ENCODE measurements around the gene SLC4A9. TPM values are rescaled to one million over a fixed set of nuclear protein-coding genes. Genes with fewer than 3 reads are reported as not detected.

SLC4A9 gene
- polyA plus RNA-seq, 2 of the 4 experiments (the other 2 are of a cell fraction): not detected

DNA sequence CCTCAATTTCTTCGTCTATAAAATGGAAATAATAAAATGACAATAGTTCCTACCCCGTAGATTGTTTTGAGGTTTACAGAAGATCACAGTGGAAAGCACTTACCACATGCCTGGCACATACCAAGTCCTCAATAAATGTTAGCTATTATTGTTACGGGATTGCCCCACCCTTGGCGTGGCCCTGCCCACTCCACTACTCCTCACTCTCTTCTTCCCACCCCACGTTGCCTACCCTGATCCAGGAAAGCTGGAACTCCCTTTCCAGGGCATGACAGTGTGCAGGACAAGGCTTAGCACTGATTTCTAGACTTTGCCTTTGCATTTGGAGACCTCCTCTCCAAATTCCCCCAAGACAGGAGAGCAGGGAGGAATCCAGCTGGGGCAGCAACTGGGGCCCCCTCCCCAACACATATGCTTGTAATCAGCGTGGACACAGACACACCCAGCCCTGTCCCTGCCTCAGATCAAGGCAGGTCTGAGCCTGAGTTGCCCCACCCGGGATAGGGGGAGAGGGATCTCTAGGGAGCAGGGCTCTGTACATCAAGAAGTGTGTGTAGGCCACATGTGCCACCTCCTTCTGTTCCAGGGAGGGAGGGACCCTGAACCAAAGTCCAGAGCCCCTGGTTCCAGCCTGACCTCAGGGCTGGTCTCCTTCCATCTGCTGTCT lies 6.7 kb downstream of the SLC4A9 start:
- ATAC-seq (no peak), DNase-seq (ENCODE audit: low read depth in 1 of 2, low spot score in 1 of 2) (no peak), FAIRE-seq (no peak)
- no peak overlapping the region for H3K4me3 ChIP-seq
- WGBS (ENCODE audit: missing lambda C conversion rate): 42% methylated on average over 7 of the region's 7 CpGs
- CTCF ChIA-PET: interaction anchor here (0.7 to 36.9 kb wide), 12 partner anchors 8 to 367 kb away, joined by 3 to 1613 read pairs (median 4); partner anchors contain the start of gene HBEGF
- no peak overlapping the region for H3K4me2 ChIP-seq
- H3K27ac ChIP-seq: no peak overlapping the region
- no peaks in the 10 kb centered on the region for H3K9me3 ChIP-seq
- TF ChIP-seq, protein P1, sequence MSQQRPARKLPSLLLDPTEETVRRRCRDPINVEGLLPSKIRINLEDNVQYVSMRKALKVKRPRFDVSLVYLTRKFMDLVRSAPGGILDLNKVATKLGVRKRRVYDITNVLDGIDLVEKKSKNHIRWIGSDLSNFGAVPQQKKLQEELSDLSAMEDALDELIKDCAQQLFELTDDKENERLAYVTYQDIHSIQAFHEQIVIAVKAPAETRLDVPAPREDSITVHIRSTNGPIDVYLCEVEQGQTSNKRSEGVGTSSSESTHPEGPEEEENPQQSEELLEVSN (IDR thresholded peaks at IDR 0.05; ENCODE audit: borderline replicate concordance, low read depth): no peak
- TF ChIP-seq EHF (CRISPR knock-in tag; IDR thresholded peaks at IDR 0.05) (no peak), HES2 (IDR thresholded peaks at IDR 0.05) (no peak), BHLHE40 (IDR thresholded peaks at IDR 0.05; ENCODE audit: low read depth, low read length) (no peak), RARB (CRISPR knock-in tag; IDR thresholded peaks at IDR 0.05) (no peak), NR3C1 (IDR thresholded peaks at IDR 0.05) (no peak), CBX2 (IDR thresholded peaks at IDR 0.05; ENCODE audit: borderline replicate concordance, low read depth) (no peak), SREBF2 (IDR thresholded peaks at IDR 0.05) (no peak), USF2 (IDR thresholded peaks at IDR 0.05) (no peak), HOXB13 (CRISPR knock-in tag; IDR thresholded peaks at IDR 0.05; ENCODE audit: low read depth) (no peak), EP300 (IDR thresholded peaks at IDR 0.05) (no peak)
- TF ChIP-seq, protein P2, sequence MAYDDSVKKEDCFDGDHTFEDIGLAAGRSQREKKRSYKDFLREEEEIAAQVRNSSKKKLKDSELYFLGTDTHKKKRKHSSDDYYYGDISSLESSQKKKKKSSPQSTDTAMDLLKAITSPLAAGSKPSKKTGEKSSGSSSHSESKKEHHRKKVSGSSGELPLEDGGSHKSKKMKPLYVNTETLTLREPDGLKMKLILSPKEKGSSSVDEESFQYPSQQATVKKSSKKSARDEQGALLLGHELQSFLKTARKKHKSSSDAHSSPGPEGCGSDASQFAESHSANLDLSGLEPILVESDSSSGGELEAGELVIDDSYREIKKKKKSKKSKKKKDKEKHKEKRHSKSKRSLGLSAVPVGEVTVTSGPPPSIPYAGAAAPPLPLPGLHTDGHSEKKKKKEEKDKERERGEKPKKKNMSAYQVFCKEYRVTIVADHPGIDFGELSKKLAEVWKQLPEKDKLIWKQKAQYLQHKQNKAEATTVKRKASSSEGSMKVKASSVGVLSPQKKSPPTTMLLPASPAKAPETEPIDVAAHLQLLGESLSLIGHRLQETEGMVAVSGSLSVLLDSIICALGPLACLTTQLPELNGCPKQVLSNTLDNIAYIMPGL (CRISPR knock-in tag; IDR thresholded peaks at IDR 0.05; ENCODE audit: borderline replicate concordance): no peak
- H3K4me1 ChIP-seq: no peaks in the 10 kb centered on the region
- POLR2A ChIA-PET: no interaction called here

- DNase-seq (ENCODE audit: low read depth in 1 of 2, low spot score in 1 of 2) (no peak), ATAC-seq (peak in 1 of 2 experiments; percentile 50; a peak in 3 of 6 replicates), FAIRE-seq (no peak)
- no peak for TF ChIP-seq CEBPB (IDR thresholded peaks at IDR 0.05)
- no peak for TF ChIP-seq MAZ (IDR thresholded peaks at IDR 0.05; ENCODE audit: borderline replicate concordance, low read depth, low read length)
- no peak for TF ChIP-seq ZC3H11A (IDR thresholded peaks at IDR 0.05)
- TF ChIP-seq RAD21 (conservative IDR thresholded peaks at IDR 0.05 in 1 of 2, IDR thresholded peaks at IDR 0.05 in 1 of 2): no peak
- no peak for TF ChIP-seq NPAS2 (CRISPR knock-in tag; IDR thresholded peaks at IDR 0.05; ENCODE audit: borderline replicate concordance)
- no peak for TF ChIP-seq RFX5 (IDR thresholded peaks at IDR 0.05)
- TF ChIP-seq, protein P2 (CRISPR knock-in tag; IDR thresholded peaks at IDR 0.05; ENCODE audit: borderline replicate concordance): no peak
- TF ChIP-seq NFE2L2 (conservative IDR thresholded peaks at IDR 0.05; ENCODE audit: low read length): no peak
- TF ChIP-seq, protein P1 (IDR thresholded peaks at IDR 0.05; ENCODE audit: borderline replicate concordance, low read depth): no peak
- TF ChIP-seq JUNB (IDR thresholded peaks at IDR 0.05): no peak
- no peak for TF ChIP-seq ESRRA (IDR thresholded peaks at IDR 0.05; ENCODE audit: borderline replicate concordance, low read length)
- no peak for TF ChIP-seq ZNF302 (CRISPR knock-in tag; IDR thresholded peaks at IDR 0.05)
- no peak for TF ChIP-seq HOXB5 (CRISPR knock-in tag; IDR thresholded peaks at IDR 0.05)
- no peak for TF ChIP-seq RNF2 (IDR thresholded peaks at IDR 0.05; ENCODE audit: borderline replicate concordance, low read depth)
- no peak for TF ChIP-seq MYC (IDR thresholded peaks at IDR 0.05; ENCODE audit: borderline replicate concordance, low read length)
- TF ChIP-seq FOSB (CRISPR knock-in tag; IDR thresholded peaks at IDR 0.05): no peak
- ChIA-PET POLR2A (no interaction called here), CTCF (interaction anchor here (1.1 to 36.9 kb wide), 7 partner anchors 9 to 367 kb away, joined by 3 to 1613 read pairs (median 3); no protein-coding TSS in a partner anchor)
- Histone ChIP-seq H3K4me2 (no peak overlapping the region), H3K4me3 (no peak overlapping the region), H3K4me1 (no peaks in the 10 kb centered on the region), H3K27ac (no peak overlapping the region), H3K9me3 (no peaks in the 10 kb centered on the region)
- 74% methylated on average over 8 of the region's 8 CpGs for WGBS (ENCODE audit: missing lambda C conversion rate)
Observed at GRCh38 chr5:140367256-140368013, 7.4 kb downstream of the SLC4A9 start.
